Measurements from ENCODE around the gene NXPH1. TPM values are rescaled to one million over a fixed set of nuclear protein-coding genes. Genes with fewer than 3 reads are reported as not detected.

The NXPH1 gene
- polyA plus RNA-seq, 4 donors = 0.19 TPM; not detected in 3

- Histone ChIP-seq H3K27me3 (ENCODE audit: control insufficient read depth in 3 of 3, insufficient read depth in 3 of 3, low read length in 3 of 3) (no peaks in the 10 kb centered on the region), H3K36me3 (ENCODE audit: control insufficient read depth in 3 of 3, insufficient read depth in 2 of 3, low read depth in 1 of 3, low read length in 3 of 3) (no peaks in the 10 kb centered on the region), H3K4me1 (ENCODE audit: control insufficient read depth in 3 of 3, insufficient read depth in 2 of 3, low read depth in 1 of 3, low read length in 2 of 3) (no peaks in the 10 kb centered on the region), H3K4me3 (ENCODE audit: low read depth in 1 of 3, low read length in 3 of 3) (no peak overlapping the region), H3K9me3 (ENCODE audit: control insufficient read depth in 2 of 2, insufficient read depth in 1 of 2, low read depth in 1 of 2, low read length in 1 of 2) (no peaks in the 10 kb centered on the region), H3K27ac (ENCODE audit: low read depth in 1 of 3, low read length in 2 of 3) (no peak overlapping the region)
- FAIRE-seq = no peak
- WGBS, 3 donors = 36 to 57% (median 38%) methylated on average over 2 of the region's 2 CpGs
- no peak for DNase-seq
Observed at GRCh38 chr7:8783229-8783628, 349.8 kb downstream of the NXPH1 start.

GRCh38 chr7:8785081-8785480 lies 351.7 kb downstream of the NXPH1 start:
- H3K27me3 ChIP-seq (ENCODE audit: control insufficient read depth in 3 of 3, insufficient read depth in 3 of 3, low read length in 3 of 3) = no peaks in the 10 kb centered on the region
- no peak overlapping the region for H3K27ac ChIP-seq (ENCODE audit: low read depth in 1 of 3, low read length in 2 of 3)

GRCh38 chr7:8800986-8801385 lies 367.6 kb downstream of the NXPH1 start:
- no peaks in the 10 kb centered on the region for H3K4me1 ChIP-seq (ENCODE audit: control insufficient read depth in 3 of 3, insufficient read depth in 2 of 3, low read depth in 1 of 3, low read length in 2 of 3)
- H3K4me3 ChIP-seq (ENCODE audit: low read depth in 1 of 3, low read length in 3 of 3) = no peak overlapping the region
- DNase-seq = no peak
- FAIRE-seq = no peak
- H3K9me3 ChIP-seq (ENCODE audit: control insufficient read depth in 2 of 2, insufficient read depth in 1 of 2, low read depth in 1 of 2, low read length in 1 of 2) = no peaks in the 10 kb centered on the region
- no peak overlapping the region for H3K27ac ChIP-seq (ENCODE audit: low read depth in 1 of 3, low read length in 2 of 3)
- WGBS, 3 donors = 94 to 97% (median 96%) methylated on average over 4 of the region's 4 CpGs
- H3K27me3 ChIP-seq (ENCODE audit: control insufficient read depth in 3 of 3, insufficient read depth in 3 of 3, low read length in 3 of 3) = no peaks in the 10 kb centered on the region
- no peaks in the 10 kb centered on the region for H3K36me3 ChIP-seq (ENCODE audit: control insufficient read depth in 3 of 3, insufficient read depth in 2 of 3, low read depth in 1 of 3, low read length in 3 of 3)

More at GRCh38 chr7:8785081-8785480, 351.7 kb downstream of the NXPH1 start:
- Histone ChIP-seq H3K9me3 (ENCODE audit: control insufficient read depth in 2 of 2, insufficient read depth in 1 of 2, low read depth in 1 of 2, low read length in 1 of 2) (no peaks in the 10 kb centered on the region), H3K4me1 (ENCODE audit: control insufficient read depth in 3 of 3, insufficient read depth in 2 of 3, low read depth in 1 of 3, low read length in 2 of 3) (no peaks in the 10 kb centered on the region), H3K36me3 (ENCODE audit: control insufficient read depth in 3 of 3, insufficient read depth in 2 of 3, low read depth in 1 of 3, low read length in 3 of 3) (no peaks in the 10 kb centered on the region), H3K4me3 (ENCODE audit: low read depth in 1 of 3, low read length in 3 of 3) (no peak overlapping the region)
- FAIRE-seq (no peak), DNase-seq (no peak)

Other genes starting within 250 kb of the NXPH1 start
- gene ICA1, start 171.4 kb upstream of the NXPH1 start, polyA plus RNA-seq = 10 to 100 TPM; 32.1 to 65.5 (median 45.7) TPM

Measured in small intestine (tissue), 7 donors.